Measurements from ENCODE around the gene TBCEL. TPM values are rescaled to one million over a fixed set of nuclear protein-coding genes. Genes with fewer than 3 reads are reported as not detected.

Gene TBCEL
- total RNA-seq, 4 donors from 2014 or later, result 17.1 to 24.7 (median 20.6) TPM

DNA sequence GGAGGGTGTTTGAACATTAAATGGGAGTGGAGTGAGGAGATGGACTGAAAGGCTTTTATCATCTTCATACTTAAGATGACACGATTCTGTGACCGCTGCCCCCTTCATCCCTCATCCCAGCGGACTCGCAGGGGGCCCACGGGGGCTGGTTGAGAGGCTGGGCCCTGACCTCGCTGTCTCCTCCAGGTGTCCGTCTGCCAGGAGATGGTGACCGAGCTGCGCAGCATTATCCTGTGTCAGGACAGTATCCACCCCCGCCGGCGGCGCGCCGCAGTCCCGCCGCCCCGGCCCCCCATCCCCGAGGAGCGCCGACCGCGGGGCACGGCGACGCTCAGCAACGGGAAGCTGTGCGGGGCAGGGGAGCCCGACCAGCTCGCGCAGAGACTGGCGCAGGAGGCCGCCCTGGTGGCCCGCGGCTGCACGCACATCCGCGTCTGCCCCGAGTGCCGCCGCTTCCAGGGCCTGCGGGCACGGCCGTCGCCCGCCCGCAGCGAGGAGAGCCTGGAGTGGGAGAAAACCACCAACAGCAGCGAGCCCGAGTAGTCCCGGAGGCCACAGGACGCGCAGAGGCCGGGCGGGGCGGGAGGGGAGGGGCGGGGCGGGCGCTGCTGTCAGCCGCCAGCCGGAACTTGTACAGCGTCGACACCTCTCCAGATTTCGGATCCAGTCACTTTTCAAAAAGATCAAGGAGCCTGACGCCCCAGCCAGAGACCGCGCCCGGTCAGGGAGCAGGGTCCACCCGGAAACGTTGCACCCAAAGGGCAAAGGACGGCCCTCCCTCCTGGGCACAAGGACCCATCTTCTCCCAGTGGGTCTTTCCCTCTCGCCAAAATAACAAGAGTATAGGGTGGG lies 38.0 kb upstream of the TBCEL start:
- H3K4me3 ChIP-seq, result peak overlapping the region; percentile 23 to 55 (median 36)
- H3K36me3 ChIP-seq, result no peaks in the 10 kb centered on the region
- WGBS, 2 donors, result 8 to 19% methylated on average over 10 to 20 of the region's 72 CpGs
- H3K9me3 ChIP-seq, result no peaks in the 10 kb centered on the region
- H3K27ac ChIP-seq, result peak overlapping the region in 1 of 4 donors; percentile 16
- DNase-seq (ENCODE audit: low spot score in 2 of 2), result no peak
- H3K27me3 ChIP-seq, result no peaks in the 10 kb centered on the region
- peaks cover 0 to 13% (median 5%) of the 10 kb centered on the region in 4 donors for H3K4me1 ChIP-seq
- TF ChIP-seq EP300 (IDR thresholded peaks at IDR 0.05), result no peak
- TF ChIP-seq, protein P1, sequence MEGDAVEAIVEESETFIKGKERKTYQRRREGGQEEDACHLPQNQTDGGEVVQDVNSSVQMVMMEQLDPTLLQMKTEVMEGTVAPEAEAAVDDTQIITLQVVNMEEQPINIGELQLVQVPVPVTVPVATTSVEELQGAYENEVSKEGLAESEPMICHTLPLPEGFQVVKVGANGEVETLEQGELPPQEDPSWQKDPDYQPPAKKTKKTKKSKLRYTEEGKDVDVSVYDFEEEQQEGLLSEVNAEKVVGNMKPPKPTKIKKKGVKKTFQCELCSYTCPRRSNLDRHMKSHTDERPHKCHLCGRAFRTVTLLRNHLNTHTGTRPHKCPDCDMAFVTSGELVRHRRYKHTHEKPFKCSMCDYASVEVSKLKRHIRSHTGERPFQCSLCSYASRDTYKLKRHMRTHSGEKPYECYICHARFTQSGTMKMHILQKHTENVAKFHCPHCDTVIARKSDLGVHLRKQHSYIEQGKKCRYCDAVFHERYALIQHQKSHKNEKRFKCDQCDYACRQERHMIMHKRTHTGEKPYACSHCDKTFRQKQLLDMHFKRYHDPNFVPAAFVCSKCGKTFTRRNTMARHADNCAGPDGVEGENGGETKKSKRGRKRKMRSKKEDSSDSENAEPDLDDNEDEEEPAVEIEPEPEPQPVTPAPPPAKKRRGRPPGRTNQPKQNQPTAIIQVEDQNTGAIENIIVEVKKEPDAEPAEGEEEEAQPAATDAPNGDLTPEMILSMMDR (IDR thresholded peaks at IDR 0.05), result peak in 3 of 5 experiments; percentile 25 to 37 (median 26)
- no peak for TF ChIP-seq POLR2A (IDR thresholded peaks at IDR 0.05)

DNA sequence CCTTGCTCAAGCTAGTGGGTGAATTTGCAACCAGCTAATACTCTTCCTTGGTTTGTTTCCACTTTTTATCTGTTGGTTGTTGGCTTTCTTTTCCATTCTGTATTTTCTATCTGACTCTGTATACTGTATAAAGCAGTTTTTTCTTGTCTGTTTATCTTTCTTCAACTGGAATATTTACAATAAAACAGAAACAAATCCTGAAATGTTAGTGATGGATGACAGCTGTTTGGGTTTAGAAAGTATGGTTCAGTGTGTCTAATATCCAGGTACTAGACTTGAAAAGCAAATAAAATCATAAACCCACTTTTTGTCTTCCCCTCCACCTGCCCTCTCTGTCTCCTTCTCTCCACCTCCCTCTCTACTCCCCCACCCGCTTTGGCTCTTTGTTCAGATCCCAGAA lies 35.3 kb upstream of the TBCEL start:
- H3K9me3 ChIP-seq, result no peaks in the 10 kb centered on the region
- H3K27ac ChIP-seq, result no peak overlapping the region
- 90 to 94% methylated on average over 1 of the region's 1 CpG for WGBS, 2 donors
- H3K27me3 ChIP-seq, result no peaks in the 10 kb centered on the region
- H3K36me3 ChIP-seq, result no peaks in the 10 kb centered on the region
- H3K4me1 ChIP-seq, result peaks cover 0 to 13% (median 5%) of the 10 kb centered on the region in 4 donors
- TF ChIP-seq EP300 (IDR thresholded peaks at IDR 0.05), result no peak
- TF ChIP-seq POLR2A (IDR thresholded peaks at IDR 0.05), result no peak
- TF ChIP-seq, protein P1 (IDR thresholded peaks at IDR 0.05), result no peak
- DNase-seq (ENCODE audit: low spot score in 2 of 2), result no peak
- no peak overlapping the region for H3K4me3 ChIP-seq

DNA sequence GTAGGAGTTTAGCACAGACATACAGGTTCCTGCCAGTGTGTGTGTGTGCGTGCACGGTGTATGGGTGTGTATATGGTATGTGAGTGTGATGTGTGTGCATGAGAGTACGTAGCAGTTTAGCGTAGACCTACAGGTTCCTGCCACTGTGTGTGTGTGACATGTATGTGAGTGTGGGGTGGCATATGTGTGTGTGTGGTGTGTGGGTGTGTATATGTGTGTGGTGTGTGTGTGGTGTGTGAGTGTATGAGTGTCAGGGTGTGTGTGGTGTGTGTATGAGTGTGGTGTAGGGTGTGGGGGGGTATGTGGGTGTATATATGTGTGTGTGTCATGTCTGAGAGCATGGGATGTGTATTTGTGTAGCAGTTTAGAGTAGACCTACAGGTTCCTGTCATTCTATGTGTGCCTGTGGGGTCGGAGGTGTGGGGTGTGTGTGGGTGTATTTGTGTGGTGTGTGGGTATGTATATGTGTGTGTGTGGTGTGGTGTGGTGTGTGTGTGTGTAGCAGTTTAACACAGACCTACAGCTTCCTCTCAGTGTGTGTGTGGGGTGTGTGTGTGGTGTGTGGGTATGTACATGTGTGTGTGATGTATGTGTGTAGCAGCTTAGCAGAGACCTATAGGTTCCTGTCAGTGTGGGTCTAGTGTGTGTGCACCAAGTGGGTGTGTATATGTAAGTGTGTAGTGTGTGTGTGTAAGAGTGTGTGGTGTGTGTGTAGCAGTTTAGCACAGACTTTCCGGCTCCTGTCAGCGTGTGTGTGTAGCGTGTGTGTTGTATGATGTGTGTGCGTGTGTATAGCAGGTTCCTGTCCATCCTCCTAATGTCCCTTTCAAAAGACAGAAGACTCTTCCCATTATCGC lies 31.8 kb upstream of the TBCEL start:
- Histone ChIP-seq H3K9me3 (no peaks in the 10 kb centered on the region), H3K4me1 (no peaks in the 10 kb centered on the region), H3K36me3 (no peaks in the 10 kb centered on the region), H3K4me3 (no peak overlapping the region), H3K27me3 (peaks cover 0 to under 1% of the 10 kb centered on the region in 2 donors), H3K27ac (no peak overlapping the region)
- 91 to 94% methylated on average over 10 of the region's 10 CpGs for WGBS, 2 donors
- DNase-seq (ENCODE audit: low spot score in 2 of 2), result no peak
- TF ChIP-seq POLR2A (IDR thresholded peaks at IDR 0.05) (no peak), EP300 (IDR thresholded peaks at IDR 0.05) (no peak)
- TF ChIP-seq, protein P1 (IDR thresholded peaks at IDR 0.05), result no peak

DNA sequence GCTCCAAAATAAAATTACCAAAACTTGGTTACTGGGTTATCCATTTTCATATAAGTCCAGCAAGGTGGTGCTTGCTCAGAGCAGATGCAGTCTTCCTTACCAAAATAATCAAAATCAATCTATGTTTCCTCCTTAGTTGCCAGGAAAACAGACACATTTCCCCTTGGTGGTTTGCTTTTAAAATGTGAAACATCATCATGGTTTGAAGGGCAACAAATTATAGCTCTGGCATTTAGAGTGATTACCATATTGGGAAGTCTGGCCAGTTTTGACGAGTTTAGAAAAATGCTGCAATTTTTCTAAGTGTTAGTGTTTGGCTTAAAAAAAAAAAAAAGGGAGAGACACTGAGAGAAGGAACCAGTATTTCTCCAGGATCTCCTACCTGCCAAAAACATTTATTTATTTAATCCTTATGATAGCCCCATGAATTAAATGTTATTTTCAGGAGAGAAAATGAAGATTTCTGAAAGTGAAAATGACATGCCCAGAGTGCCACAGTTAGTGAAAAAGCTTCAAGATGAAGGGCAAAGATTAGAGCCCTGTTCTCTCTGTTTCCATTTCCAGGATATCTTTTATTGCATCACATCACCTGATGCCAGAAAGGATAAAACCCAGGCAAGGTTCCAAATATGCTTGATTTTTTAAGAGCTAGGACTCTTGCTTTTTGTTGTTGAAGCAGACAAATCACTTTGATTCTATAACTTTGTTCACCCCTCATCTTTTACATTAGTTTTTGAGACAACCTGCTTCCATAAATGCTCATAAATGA lies 29.6 kb upstream of the TBCEL start:
- Histone ChIP-seq H3K27me3 (peaks cover 0 to 12% of the 10 kb centered on the region in 2 donors), H3K4me3 (no peak overlapping the region), H3K36me3 (no peaks in the 10 kb centered on the region), H3K27ac (no peak overlapping the region), H3K4me1 (no peaks in the 10 kb centered on the region), H3K9me3 (no peaks in the 10 kb centered on the region)
- DNase-seq (ENCODE audit: low spot score in 2 of 2), result no peak
- 9 to 21% methylated on average over 1 of the region's 1 CpG for WGBS, 2 donors
- no peak for TF ChIP-seq POLR2A (IDR thresholded peaks at IDR 0.05)
- TF ChIP-seq, protein P1 (IDR thresholded peaks at IDR 0.05), result no peak
